Lower lobe of right lung (tissue), 2 donors: ENCODE results near the gene DLGAP1. TPM values are rescaled to one million over a fixed set of nuclear protein-coding genes. Genes with fewer than 3 reads are reported as not detected.

ENCODE experiments used
- ATAC-seq, 2 donors: fragments of 200-7000 bp; cut with Tn5 transposase; one replicate each; pipeline ENCODE4 v1.9.1; 2020 to 2022; ENCODE audit warnings: mild to moderate bottlenecking in 2 of 2, moderate library complexity in 2 of 2
- DNase-seq: peaks from one replicate; pipeline ENCODE4 v3.0.0-alpha.2; 2020
- H3K27ac ChIP-seq: fragments of 200-600 bp; one replicate; pipeline ENCODE4 v1.8.0; 2022
- H3K27me3 ChIP-seq: fragments of 200-600 bp; one replicate; pipeline ENCODE4 v1.8.0; 2022; ENCODE audit warnings: low read depth
- H3K36me3 ChIP-seq: fragments of 200-600 bp; one replicate; pipeline ENCODE4 v1.8.0; 2022; ENCODE audit warnings: mild to moderate bottlenecking
- H3K4me1 ChIP-seq: fragments of 200-600 bp; one replicate; pipeline ENCODE4 v1.8.0; 2022
- H3K4me3 ChIP-seq: fragments of 200-600 bp; one replicate; pipeline ENCODE4 v1.8.0; 2022; ENCODE audit warnings: mild to moderate bottlenecking
- H3K9me3 ChIP-seq: fragments of 200-600 bp; one replicate; pipeline ENCODE4 v1.8.0; 2022
- intact Hi-C: fragments of 100-400 bp; cut with DNase I; formaldehyde crosslinking; loops from one replicate; pipeline ENCODE4 v1.11.0; 2022
- total RNA-seq: library from RNA; stranded (reverse); fragmentation: NEBNext Ultra II Directional; extraction: Animal tissue kit (Norgen Biotek cat#: 25700); gene quantifications from one replicate; pipeline ENCODE4 v1.2.1, GENCODE V29; 2021
- TF ChIP-seq, protein P1 (sequence below): fragments of 200-600 bp; IDR thresholded peaks from one replicate; pipeline ENCODE4 v1.8.0; 2022; ENCODE audit warnings: antibody characterized with exemption, mild to moderate bottlenecking
- donor health status: DM: no; HTN: yes; CAD: no; lungs with severe emphysema.

Gene DLGAP1
- total RNA-seq, 1 donor from 2014 or later: 3.8 TPM

GRCh38 chr18:3984163-3984757 is 470.8 kb downstream of the DLGAP1 start:
- Histone ChIP-seq H3K4me3 (no peak overlapping the region), H3K4me1 (no peaks in the 10 kb centered on the region), H3K27ac (no peak overlapping the region), H3K36me3 (no peaks in the 10 kb centered on the region), H3K9me3 (no peaks in the 10 kb centered on the region), H3K27me3 (no peaks in the 10 kb centered on the region)
- DNase-seq (no peak), ATAC-seq (peak in 1 of 2 donors; percentile 43)
- intact Hi-C loops: no loop called here
- TF ChIP-seq, protein P1, sequence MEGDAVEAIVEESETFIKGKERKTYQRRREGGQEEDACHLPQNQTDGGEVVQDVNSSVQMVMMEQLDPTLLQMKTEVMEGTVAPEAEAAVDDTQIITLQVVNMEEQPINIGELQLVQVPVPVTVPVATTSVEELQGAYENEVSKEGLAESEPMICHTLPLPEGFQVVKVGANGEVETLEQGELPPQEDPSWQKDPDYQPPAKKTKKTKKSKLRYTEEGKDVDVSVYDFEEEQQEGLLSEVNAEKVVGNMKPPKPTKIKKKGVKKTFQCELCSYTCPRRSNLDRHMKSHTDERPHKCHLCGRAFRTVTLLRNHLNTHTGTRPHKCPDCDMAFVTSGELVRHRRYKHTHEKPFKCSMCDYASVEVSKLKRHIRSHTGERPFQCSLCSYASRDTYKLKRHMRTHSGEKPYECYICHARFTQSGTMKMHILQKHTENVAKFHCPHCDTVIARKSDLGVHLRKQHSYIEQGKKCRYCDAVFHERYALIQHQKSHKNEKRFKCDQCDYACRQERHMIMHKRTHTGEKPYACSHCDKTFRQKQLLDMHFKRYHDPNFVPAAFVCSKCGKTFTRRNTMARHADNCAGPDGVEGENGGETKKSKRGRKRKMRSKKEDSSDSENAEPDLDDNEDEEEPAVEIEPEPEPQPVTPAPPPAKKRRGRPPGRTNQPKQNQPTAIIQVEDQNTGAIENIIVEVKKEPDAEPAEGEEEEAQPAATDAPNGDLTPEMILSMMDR: no peak

DNA sequence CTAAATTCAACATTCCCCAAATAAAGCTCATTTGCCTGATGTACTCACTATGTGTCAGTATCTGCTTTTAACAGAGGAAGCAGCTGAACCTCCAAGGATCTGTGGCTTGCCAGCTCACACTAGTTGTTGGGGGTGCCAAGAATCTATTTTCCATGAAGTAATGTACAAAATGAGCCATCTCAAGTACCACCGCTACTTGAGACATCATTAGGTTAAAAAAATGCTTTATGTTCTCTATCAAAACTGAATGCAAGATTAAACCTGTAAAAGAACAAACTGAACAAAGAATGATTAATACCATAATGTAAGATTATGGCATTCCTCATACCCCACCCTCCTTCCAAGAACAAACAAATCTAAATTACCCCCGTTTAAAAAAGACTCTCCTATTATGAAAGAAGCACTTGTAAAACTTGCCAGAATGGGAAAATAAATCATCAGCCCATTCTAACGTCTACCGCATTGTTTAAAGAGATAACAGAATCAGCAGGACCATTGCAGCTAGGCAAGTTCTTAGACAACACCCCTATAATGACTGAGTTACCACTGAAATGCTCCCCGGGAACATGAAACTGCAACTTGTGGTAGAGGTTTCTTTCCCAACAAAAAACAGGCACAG is 471.6 kb downstream of the DLGAP1 start:
- intact Hi-C loops: no loop called here
- TF ChIP-seq, protein P1: no peak

DNA sequence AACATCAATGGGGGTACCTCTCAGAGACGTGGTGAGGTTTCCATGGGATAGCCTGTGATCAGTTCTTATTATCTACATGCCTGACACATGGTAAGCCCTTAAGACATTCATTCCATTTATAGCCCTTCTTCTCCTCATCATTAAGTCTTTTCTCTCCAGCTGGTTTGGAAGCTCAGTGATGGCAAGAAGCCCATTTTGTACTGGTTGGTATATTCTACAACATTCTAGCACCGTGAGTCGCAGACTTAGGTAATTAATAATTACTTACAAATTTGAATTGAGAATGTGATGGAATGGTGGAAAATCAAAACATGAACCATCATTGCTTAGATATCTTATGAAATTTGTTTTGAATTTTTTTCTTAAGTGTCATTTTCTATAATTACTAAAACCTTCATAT is 472.6 kb downstream of the DLGAP1 start:
- Histone ChIP-seq H3K36me3 (no peaks in the 10 kb centered on the region), H3K27ac (no peak overlapping the region), H3K9me3 (peaks cover 4% of the 10 kb centered on the region), H3K27me3 (no peaks in the 10 kb centered on the region), H3K4me3 (no peak overlapping the region), H3K4me1 (no peaks in the 10 kb centered on the region)
- intact Hi-C loops: no loop called here
- ATAC-seq (no peak), DNase-seq (no peak)
- TF ChIP-seq, protein P1: no peak

More for the DNA sequence above, 471.6 kb downstream of the DLGAP1 start:
- no peak for ATAC-seq
- H3K36me3 ChIP-seq: no peaks in the 10 kb centered on the region
- H3K4me3 ChIP-seq: no peak overlapping the region
- no peaks in the 10 kb centered on the region for H3K27me3 ChIP-seq
- no peaks in the 10 kb centered on the region for H3K4me1 ChIP-seq
- peaks cover 4% of the 10 kb centered on the region for H3K9me3 ChIP-seq
- H3K27ac ChIP-seq: no peak overlapping the region
- DNase-seq: no peak

DNA sequence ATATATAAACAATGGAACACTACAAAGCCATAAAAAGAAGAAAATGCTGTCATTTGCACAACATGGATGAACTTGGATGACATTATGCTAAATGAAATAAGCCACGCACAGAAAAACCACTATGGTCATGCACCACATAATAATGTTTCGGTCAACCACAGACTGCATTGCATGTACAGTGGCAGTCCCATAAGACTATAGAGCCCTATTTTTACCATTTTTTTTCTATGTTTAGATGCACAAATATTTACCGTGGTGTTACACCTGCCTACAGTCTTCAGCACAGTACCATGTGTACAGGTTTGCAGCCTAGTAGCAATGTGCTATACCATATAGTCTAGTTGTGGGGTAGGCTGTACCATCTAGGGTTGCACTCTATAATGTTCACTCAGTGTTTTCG is 476.1 kb downstream of the DLGAP1 start:
- Histone ChIP-seq H3K4me3 (no peak overlapping the region), H3K27ac (no peak overlapping the region), H3K9me3 (peaks cover 4% of the 10 kb centered on the region), H3K4me1 (no peaks in the 10 kb centered on the region), H3K27me3 (no peaks in the 10 kb centered on the region), H3K36me3 (no peaks in the 10 kb centered on the region)
- intact Hi-C loops: no loop called here
- TF ChIP-seq, protein P1: no peak
- DNase-seq: no peak
- no peak for ATAC-seq

DNA sequence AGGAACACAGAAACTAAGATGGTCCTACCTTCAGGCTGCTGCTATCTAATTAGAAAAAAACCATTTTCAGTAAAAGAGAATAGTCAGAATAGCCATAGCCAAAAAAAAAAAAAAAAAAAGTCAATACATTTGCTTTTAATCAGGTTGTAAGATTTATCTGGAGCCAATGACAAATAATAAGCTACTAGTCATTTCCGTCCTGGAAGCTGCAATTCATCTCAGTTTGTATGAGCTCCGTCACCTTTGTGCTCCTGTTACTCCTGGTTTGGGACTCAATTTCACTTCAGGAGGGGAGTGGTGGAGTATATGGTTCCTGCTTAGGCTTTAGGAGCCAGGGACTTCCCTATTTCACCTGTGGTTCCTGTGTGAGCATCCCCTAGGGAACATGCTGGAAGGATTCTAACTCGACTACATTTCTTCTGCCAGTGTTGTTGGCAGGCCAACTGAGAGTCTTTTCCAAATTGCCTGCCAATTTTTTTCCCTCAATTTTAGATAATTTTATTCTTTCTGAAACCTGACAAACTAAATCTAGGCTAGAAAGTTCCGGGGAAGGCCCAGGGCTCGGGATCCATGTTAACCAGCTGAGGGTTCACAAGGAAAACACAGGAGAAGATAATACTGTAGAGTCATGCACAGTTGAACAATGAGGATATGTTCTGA is 481.8 kb downstream of the DLGAP1 start:
- no peak overlapping the region for H3K27ac ChIP-seq
- no peaks in the 10 kb centered on the region for H3K27me3 ChIP-seq
- H3K9me3 ChIP-seq: no peaks in the 10 kb centered on the region
- no peaks in the 10 kb centered on the region for H3K36me3 ChIP-seq
- TF ChIP-seq, protein P1: no peak
- ATAC-seq (no peak), DNase-seq (no peak)
- intact Hi-C loops: no loop called here
- H3K4me1 ChIP-seq: no peaks in the 10 kb centered on the region
- no peak overlapping the region for H3K4me3 ChIP-seq
